ENCODE data around the gene NFU1.

NFU1 gene

GRCh38 chr2:69466728-69467127 lies 29.5 kb upstream of the NFU1 start:
- Histone ChIP-seq H3K9me3 (ENCODE audit: control insufficient read depth, insufficient read depth, low read length) (no peaks in the 10 kb centered on the region), H3K4me1 (ENCODE audit: control insufficient read depth, insufficient read depth, low read length) (0 out of 2 replicates have a peak, but pooled peaks cover 5% of the 10 kb centered on the region), H3K4me3 (ENCODE audit: low read depth, low read length) (no peak overlapping the region), H3K36me3 (ENCODE audit: control insufficient read depth, insufficient read depth, low read length) (peaks cover 6% of the 10 kb centered on the region; the same call in 1 of the 2 replicates), H3K27me3 (ENCODE audit: control insufficient read depth, insufficient read depth, low read length) (no peaks in the 10 kb centered on the region), H3K27ac (ENCODE audit: low read depth, low read length) (no peak overlapping the region), H3K9ac (ENCODE audit: low read depth, low read length) (no peak overlapping the region)

GRCh38 chr2:69465513-69466456 lies 28.6 kb upstream of the NFU1 start:
- Histone ChIP-seq H3K27me3 (ENCODE audit: control insufficient read depth, insufficient read depth, low read length) (no peaks in the 10 kb centered on the region), H3K4me1 (ENCODE audit: control insufficient read depth, insufficient read depth, low read length) (0 out of 2 replicates have a peak, but pooled peaks cover 5% of the 10 kb centered on the region), H3K27ac (ENCODE audit: low read depth, low read length) (no peak overlapping the region), H3K9ac (ENCODE audit: low read depth, low read length) (no peak overlapping the region), H3K36me3 (ENCODE audit: control insufficient read depth, insufficient read depth, low read length) (peaks cover 6% of the 10 kb centered on the region; the same call in 1 of the 2 replicates), H3K4me3 (ENCODE audit: low read depth, low read length) (no peak overlapping the region), H3K9me3 (ENCODE audit: control insufficient read depth, insufficient read depth, low read length) (no peaks in the 10 kb centered on the region)

DNA sequence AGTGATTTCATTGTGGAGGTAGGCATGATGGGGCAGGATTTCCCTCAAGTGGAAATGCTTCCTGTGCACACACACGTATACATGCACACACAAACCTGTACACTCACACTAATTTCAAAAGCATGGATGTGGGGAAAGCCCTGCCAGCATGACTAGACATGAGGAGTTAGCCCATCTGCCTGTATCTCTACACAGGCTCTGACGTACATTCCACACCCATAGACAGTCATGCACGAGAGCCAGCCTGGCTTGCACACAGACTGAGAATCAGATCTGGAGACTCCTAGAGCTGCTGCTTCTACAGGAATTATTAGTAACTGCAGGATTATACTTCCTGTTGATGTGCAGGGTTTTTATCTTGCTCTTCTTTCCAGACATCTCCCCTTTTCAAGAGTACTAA lies 27.3 kb upstream of the NFU1 start:
- no peaks in the 10 kb centered on the region for H3K27me3 ChIP-seq (ENCODE audit: control insufficient read depth, insufficient read depth, low read length)
- no peaks in the 10 kb centered on the region for H3K4me1 ChIP-seq (ENCODE audit: control insufficient read depth, insufficient read depth, low read length)
- H3K9me3 ChIP-seq (ENCODE audit: control insufficient read depth, insufficient read depth, low read length): no peaks in the 10 kb centered on the region
- no peak overlapping the region for H3K4me3 ChIP-seq (ENCODE audit: low read depth, low read length)
- H3K27ac ChIP-seq (ENCODE audit: low read depth, low read length): no peak overlapping the region
- H3K36me3 ChIP-seq (ENCODE audit: control insufficient read depth, insufficient read depth, low read length): peaks cover 6% of the 10 kb centered on the region; the same call in 1 of the 2 replicates
- no peak overlapping the region for H3K9ac ChIP-seq (ENCODE audit: low read depth, low read length)

GRCh38 chr2:69462780-69463179 lies 25.5 kb upstream of the NFU1 start:
- H3K4me1 ChIP-seq (ENCODE audit: control insufficient read depth, insufficient read depth, low read length): no peaks in the 10 kb centered on the region
- H3K4me3 ChIP-seq (ENCODE audit: low read depth, low read length): no peak overlapping the region
- no peaks in the 10 kb centered on the region for H3K27me3 ChIP-seq (ENCODE audit: control insufficient read depth, insufficient read depth, low read length)
- peaks cover 6% of the 10 kb centered on the region; the same call in 1 of the 2 replicates for H3K36me3 ChIP-seq (ENCODE audit: control insufficient read depth, insufficient read depth, low read length)
- H3K27ac ChIP-seq (ENCODE audit: low read depth, low read length): no peak overlapping the region
- H3K9me3 ChIP-seq (ENCODE audit: control insufficient read depth, insufficient read depth, low read length): no peaks in the 10 kb centered on the region
- H3K9ac ChIP-seq (ENCODE audit: low read depth, low read length): no peak overlapping the region

GRCh38 chr2:69461404-69461803 lies 24.2 kb upstream of the NFU1 start:
- Histone ChIP-seq H3K27ac (ENCODE audit: low read depth, low read length) (no peak overlapping the region), H3K9ac (ENCODE audit: low read depth, low read length) (no peak overlapping the region), H3K4me1 (ENCODE audit: control insufficient read depth, insufficient read depth, low read length) (no peaks in the 10 kb centered on the region), H3K27me3 (ENCODE audit: control insufficient read depth, insufficient read depth, low read length) (no peaks in the 10 kb centered on the region), H3K9me3 (ENCODE audit: control insufficient read depth, insufficient read depth, low read length) (no peaks in the 10 kb centered on the region), H3K4me3 (ENCODE audit: low read depth, low read length) (no peak overlapping the region), H3K36me3 (ENCODE audit: control insufficient read depth, insufficient read depth, low read length) (peaks cover 6% of the 10 kb centered on the region; the same call in 1 of the 2 replicates)

- no peaks in the 10 kb centered on the region for H3K36me3 ChIP-seq (ENCODE audit: control insufficient read depth, insufficient read depth, low read length)
These were observed 22.7 kb upstream of the NFU1 start for GRCh38 chr2:69459936-69460335.

DNA sequence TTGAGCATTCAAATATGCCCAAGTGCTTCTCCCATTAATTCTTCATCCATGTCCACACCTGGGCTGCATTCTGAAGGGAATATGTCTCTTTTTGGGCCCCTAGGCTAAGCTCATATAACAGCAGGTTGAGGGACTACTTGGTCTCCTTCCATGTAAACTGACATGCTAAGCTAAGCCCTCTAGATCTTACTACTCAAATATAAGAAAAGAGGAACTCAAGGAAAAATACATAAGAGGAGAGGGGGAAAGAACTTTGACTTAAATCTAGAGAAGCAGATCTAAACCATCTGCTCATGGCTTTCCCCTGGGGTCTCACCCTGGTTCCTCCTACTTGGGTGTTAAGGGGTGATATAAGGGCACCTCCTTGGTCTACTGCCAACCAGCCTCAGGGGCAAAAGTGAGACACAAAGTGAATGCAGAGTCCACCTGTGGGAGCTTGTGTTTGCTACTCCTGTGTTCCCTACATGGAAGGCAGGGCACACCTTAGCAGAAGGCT lies 19.8 kb upstream of the NFU1 start:
- H3K36me3 ChIP-seq (ENCODE audit: control insufficient read depth, insufficient read depth, low read length): no peaks in the 10 kb centered on the region

More at GRCh38 chr2:69459936-69460335, 22.7 kb upstream of the NFU1 start:
- Histone ChIP-seq H3K9ac (ENCODE audit: low read depth, low read length) (no peak overlapping the region), H3K27ac (ENCODE audit: low read depth, low read length) (no peak overlapping the region), H3K4me3 (ENCODE audit: low read depth, low read length) (no peak overlapping the region), H3K4me1 (ENCODE audit: control insufficient read depth, insufficient read depth, low read length) (no peaks in the 10 kb centered on the region), H3K27me3 (ENCODE audit: control insufficient read depth, insufficient read depth, low read length) (no peaks in the 10 kb centered on the region), H3K9me3 (ENCODE audit: control insufficient read depth, insufficient read depth, low read length) (no peaks in the 10 kb centered on the region)

DNA sequence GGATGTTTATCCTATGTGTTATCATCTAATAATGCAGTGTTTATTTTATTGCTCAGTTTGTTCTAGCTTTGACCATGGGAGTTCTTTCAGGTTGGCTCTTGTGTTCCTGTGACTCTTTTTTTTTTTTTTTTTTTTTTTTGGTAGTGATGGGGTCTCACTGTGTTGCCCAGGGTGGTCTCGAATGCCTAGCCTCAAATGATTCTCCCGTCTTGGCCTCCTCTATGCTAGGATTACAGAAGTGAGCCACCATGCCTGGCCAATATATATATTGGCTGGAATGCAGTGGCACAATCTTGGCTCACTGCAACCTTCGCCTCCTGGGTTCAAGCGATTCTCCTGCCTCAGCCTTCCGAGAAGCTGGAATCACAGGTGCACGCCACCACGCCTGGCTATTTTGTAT lies 18.9 kb upstream of the NFU1 start:
- no peak overlapping the region for H3K27ac ChIP-seq (ENCODE audit: low read depth, low read length)
- H3K9me3 ChIP-seq (ENCODE audit: control insufficient read depth, insufficient read depth, low read length): no peaks in the 10 kb centered on the region
- no peaks in the 10 kb centered on the region for H3K36me3 ChIP-seq (ENCODE audit: control insufficient read depth, insufficient read depth, low read length)
- H3K9ac ChIP-seq (ENCODE audit: low read depth, low read length): no peak overlapping the region
- no peaks in the 10 kb centered on the region for H3K27me3 ChIP-seq (ENCODE audit: control insufficient read depth, insufficient read depth, low read length)
- H3K4me1 ChIP-seq (ENCODE audit: control insufficient read depth, insufficient read depth, low read length): peaks cover 13% of the 10 kb centered on the region
- H3K4me3 ChIP-seq (ENCODE audit: low read depth, low read length): no peak overlapping the region

More for the DNA sequence above, 19.8 kb upstream of the NFU1 start:
- H3K27me3 ChIP-seq (ENCODE audit: control insufficient read depth, insufficient read depth, low read length): no peaks in the 10 kb centered on the region
- H3K9ac ChIP-seq (ENCODE audit: low read depth, low read length): no peak overlapping the region
- no peak overlapping the region for H3K4me3 ChIP-seq (ENCODE audit: low read depth, low read length)
- H3K27ac ChIP-seq (ENCODE audit: low read depth, low read length): no peak overlapping the region
- H3K4me1 ChIP-seq (ENCODE audit: control insufficient read depth, insufficient read depth, low read length): peaks cover 6% of the 10 kb centered on the region
- H3K9me3 ChIP-seq (ENCODE audit: control insufficient read depth, insufficient read depth, low read length): no peaks in the 10 kb centered on the region

DNA sequence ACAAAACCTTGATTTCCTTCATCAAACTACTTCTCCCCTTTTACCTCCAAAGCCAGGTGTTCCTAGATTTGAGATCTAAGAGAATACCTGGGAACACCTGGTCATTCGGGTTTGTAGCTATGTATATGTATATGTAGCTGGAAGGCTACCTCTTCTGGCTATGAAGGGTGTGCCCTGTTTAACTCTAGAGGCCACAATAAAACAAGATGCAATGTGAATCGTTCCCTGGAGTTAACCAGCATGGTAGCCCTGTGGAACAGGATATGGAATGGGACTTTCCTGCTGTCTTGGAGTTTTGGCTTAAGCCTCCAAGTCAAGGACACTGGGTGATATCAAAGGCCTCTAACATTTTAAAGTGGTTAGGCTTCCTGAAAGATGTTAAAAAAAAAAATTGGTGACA lies 17.7 kb upstream of the NFU1 start:
- no peak overlapping the region for H3K4me3 ChIP-seq (ENCODE audit: low read depth, low read length)

GRCh38 chr2:69453475-69454129 lies 16.4 kb upstream of the NFU1 start:
- Histone ChIP-seq H3K27me3 (ENCODE audit: control insufficient read depth, insufficient read depth, low read length) (no peaks in the 10 kb centered on the region), H3K4me3 (ENCODE audit: low read depth, low read length) (no peak overlapping the region), H3K9me3 (ENCODE audit: control insufficient read depth, insufficient read depth, low read length) (no peaks in the 10 kb centered on the region), H3K36me3 (ENCODE audit: control insufficient read depth, insufficient read depth, low read length) (no peaks in the 10 kb centered on the region), H3K27ac (ENCODE audit: low read depth, low read length) (no peak overlapping the region), H3K9ac (ENCODE audit: low read depth, low read length) (no peak overlapping the region), H3K4me1 (ENCODE audit: control insufficient read depth, insufficient read depth, low read length) (peaks cover 34% of the 10 kb centered on the region)

More for the DNA sequence above, 17.7 kb upstream of the NFU1 start:
- Histone ChIP-seq H3K36me3 (ENCODE audit: control insufficient read depth, insufficient read depth, low read length) (no peaks in the 10 kb centered on the region), H3K27me3 (ENCODE audit: control insufficient read depth, insufficient read depth, low read length) (no peaks in the 10 kb centered on the region), H3K27ac (ENCODE audit: low read depth, low read length) (no peak overlapping the region), H3K9ac (ENCODE audit: low read depth, low read length) (no peak overlapping the region), H3K9me3 (ENCODE audit: control insufficient read depth, insufficient read depth, low read length) (no peaks in the 10 kb centered on the region), H3K4me1 (ENCODE audit: control insufficient read depth, insufficient read depth, low read length) (peaks cover 24% of the 10 kb centered on the region)

DNA sequence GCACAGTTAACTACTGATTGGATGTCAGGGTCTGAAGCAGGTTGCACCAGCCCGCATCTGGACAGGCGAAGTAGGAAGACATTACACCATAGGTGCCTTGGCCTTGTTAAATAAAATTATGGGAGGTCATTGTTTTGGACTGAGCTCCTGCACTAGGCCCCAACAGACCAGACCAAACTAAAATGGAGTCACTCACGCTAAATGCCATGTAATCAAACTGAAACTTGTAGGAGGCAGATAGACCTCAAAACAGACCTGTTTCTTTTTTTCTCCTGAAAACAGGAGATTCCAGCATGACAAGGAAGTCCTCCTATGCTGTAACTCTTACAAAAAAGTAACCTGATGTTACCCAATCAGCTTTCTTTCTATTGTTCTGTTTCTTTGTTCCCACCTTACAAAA lies 15.5 kb upstream of the NFU1 start:
- no peaks in the 10 kb centered on the region for H3K27me3 ChIP-seq (ENCODE audit: control insufficient read depth, insufficient read depth, low read length)
- no peaks in the 10 kb centered on the region for H3K9me3 ChIP-seq (ENCODE audit: control insufficient read depth, insufficient read depth, low read length)
- peaks cover 36% of the 10 kb centered on the region for H3K4me1 ChIP-seq (ENCODE audit: control insufficient read depth, insufficient read depth, low read length)
- H3K27ac ChIP-seq (ENCODE audit: low read depth, low read length): no peak overlapping the region
- H3K4me3 ChIP-seq (ENCODE audit: low read depth, low read length): no peak overlapping the region
- H3K9ac ChIP-seq (ENCODE audit: low read depth, low read length): no peak overlapping the region
- no peaks in the 10 kb centered on the region for H3K36me3 ChIP-seq (ENCODE audit: control insufficient read depth, insufficient read depth, low read length)

Data from HUES48 (cell line).